Bronchial epithelial cell (primary cell): ENCODE measurements around the gene CDC20. TPM values are rescaled to one million over a fixed set of nuclear protein-coding genes. Genes with fewer than 3 reads are reported as not detected.

Experiments used
- DNase-seq: peaks from one replicate; pipeline ENCODE4 v3.0.0-alpha.2; 2010; ENCODE audit warnings: low read depth
- FAIRE-seq: peaks from 2 replicates; lab custom pipeline; 2011; peaks lifted over from hg19 to GRCh38; lab: Jason Lieb, UNC
- H3K27me3 ChIP-seq: 2 replicates; pipeline ENCODE4 v1.5.1; 2011; ENCODE audit warnings: low read length; ENCODE audit not compliant: control insufficient read depth, insufficient read depth
- H3K36me3 ChIP-seq: 2 replicates; pipeline ENCODE4 v1.5.1; 2011; ENCODE audit warnings: low read length; ENCODE audit not compliant: control insufficient read depth, insufficient read depth
- H3K4me3 ChIP-seq: 2 replicates; pipeline ENCODE4 v1.5.1; 2011; ENCODE audit warnings: mild to moderate bottlenecking, low read depth, low read length, control low read depth
- total RNA-seq: library from RNA; depleted of rRNA; stranded (reverse); fragments of >200 nt; gene quantifications from 2 replicates; pipeline ENCODE4 v1.2.1, GENCODE V29; 2014
- TF ChIP-seq, protein P1 (sequence below): IDR thresholded peaks from 2 replicates; pipeline ENCODE4 v1.5.1; 2011; ENCODE audit warnings: mild to moderate bottlenecking, moderate library complexity, low read length, control low read depth, inconsistent platforms; ENCODE audit not compliant: insufficient read depth, severe bottlenecking

Gene CDC20
- total RNA-seq, 1 donor from 2014 or later, result 2.6 TPM

DNA sequence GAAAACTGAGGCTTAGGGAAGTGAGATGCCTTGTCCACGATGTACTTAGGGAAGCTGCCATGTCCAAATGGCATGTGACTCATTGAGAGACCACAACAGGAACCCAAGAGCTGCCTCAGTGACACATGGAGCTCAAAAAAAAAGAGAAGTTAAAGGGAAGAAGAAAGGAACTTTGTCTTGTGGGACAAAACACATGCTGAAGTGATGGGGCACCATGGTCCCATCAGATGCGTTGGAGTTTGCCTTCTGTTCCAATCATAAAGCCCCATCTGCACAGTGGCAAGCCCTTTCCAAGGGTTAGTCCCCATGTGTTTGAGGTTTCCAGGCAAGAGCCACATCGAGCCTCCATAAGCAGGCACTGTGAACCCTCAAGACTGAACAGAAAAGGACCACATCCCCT, 22.8 kb downstream of the CDC20 start:
- FAIRE-seq, result no peak
- TF ChIP-seq, protein P1, sequence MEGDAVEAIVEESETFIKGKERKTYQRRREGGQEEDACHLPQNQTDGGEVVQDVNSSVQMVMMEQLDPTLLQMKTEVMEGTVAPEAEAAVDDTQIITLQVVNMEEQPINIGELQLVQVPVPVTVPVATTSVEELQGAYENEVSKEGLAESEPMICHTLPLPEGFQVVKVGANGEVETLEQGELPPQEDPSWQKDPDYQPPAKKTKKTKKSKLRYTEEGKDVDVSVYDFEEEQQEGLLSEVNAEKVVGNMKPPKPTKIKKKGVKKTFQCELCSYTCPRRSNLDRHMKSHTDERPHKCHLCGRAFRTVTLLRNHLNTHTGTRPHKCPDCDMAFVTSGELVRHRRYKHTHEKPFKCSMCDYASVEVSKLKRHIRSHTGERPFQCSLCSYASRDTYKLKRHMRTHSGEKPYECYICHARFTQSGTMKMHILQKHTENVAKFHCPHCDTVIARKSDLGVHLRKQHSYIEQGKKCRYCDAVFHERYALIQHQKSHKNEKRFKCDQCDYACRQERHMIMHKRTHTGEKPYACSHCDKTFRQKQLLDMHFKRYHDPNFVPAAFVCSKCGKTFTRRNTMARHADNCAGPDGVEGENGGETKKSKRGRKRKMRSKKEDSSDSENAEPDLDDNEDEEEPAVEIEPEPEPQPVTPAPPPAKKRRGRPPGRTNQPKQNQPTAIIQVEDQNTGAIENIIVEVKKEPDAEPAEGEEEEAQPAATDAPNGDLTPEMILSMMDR, result no peak

DNA sequence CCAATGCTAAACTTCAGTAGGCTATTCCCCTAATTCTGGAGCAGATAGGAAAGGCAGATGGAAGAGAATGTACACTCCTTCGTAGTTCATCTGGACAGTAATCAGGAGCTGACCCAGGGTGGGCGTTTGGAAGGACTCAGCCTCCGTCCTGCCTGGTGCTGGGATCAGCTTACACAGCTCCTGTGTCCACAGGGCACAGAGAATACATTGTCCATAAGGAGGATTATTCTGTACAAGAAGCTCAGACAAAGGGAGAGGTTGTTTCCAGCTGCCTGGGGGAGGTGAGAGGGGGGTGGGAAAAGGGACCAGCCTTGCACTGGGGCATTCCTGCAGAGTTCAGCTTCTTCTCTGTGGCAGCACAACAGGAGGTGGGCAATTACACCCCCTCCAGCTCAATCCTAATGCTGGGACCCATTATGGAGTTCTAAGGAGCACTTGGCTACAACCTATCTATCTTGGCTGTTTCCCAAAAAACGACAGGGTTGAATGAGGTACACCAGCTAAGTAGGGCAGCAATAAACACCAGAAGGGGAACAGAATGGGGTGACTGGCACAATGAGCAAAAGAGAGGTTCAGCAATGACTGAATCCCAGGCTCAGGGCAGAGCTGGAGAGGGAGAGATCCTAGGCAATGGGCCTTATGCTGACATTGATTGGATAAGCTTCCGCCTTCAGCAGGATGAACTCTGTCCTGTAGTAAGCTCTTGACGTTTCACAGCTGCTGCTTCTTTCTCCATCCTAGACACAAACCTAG, 23.4 kb downstream of the CDC20 start:
- FAIRE-seq (peak; percentile 64), DNase-seq (no peak)
- TF ChIP-seq, protein P1, result no peak
- no peak overlapping the region for H3K4me3 ChIP-seq
- peaks cover 28% of the 10 kb centered on the region for H3K36me3 ChIP-seq
- no peaks in the 10 kb centered on the region for H3K27me3 ChIP-seq

More for the DNA sequence above, 22.8 kb downstream of the CDC20 start:
- peaks cover 26% of the 10 kb centered on the region for H3K36me3 ChIP-seq
- no peak overlapping the region for H3K4me3 ChIP-seq
- no peaks in the 10 kb centered on the region for H3K27me3 ChIP-seq
- no peak for DNase-seq

DNA sequence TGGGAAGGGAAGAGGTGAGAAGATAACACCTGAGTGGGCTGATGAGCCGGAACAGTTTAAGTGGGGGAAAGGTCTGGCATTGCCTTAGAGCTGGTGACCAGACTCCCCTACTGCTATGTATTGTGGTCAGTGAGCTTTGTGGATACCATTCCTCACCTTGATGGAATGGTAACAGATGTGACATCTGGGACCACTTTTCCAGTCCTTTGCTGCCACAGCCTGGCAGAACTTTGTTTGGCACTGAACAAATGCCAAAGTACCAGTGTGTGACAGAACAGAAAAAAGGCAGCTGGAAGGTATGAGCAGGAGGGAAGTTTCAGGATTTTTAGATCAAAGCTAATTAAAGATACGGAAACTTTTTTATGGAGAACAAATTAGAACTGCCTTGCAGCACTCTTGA, 24.7 kb downstream of the CDC20 start:
- H3K4me3 ChIP-seq, result no peak overlapping the region
- peaks cover 28% of the 10 kb centered on the region for H3K36me3 ChIP-seq
- TF ChIP-seq, protein P1, result peak; percentile 15
- no peaks in the 10 kb centered on the region for H3K27me3 ChIP-seq
- FAIRE-seq (peak; percentile 86), DNase-seq (no peak)

DNA sequence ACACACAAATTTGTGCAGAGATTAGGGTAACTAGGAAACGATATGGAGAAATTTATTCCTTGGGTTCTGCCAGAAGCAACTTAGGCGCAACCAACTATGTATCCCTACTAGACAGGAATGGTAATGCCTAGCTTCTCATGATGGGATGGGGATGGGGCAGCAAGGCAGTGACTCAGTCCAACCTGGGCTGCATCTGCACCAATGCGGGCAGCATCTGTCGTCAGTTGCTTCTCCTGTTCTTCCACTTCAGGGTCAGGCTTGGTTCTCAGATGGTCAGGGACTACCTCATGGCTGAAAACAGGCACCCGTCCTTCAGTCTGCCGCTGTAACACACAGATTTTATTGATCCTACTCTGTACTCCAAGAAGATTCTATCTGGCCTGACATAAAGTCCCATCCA, 27.9 kb downstream of the CDC20 start:
- H3K4me3 ChIP-seq, result no peak overlapping the region
- H3K36me3 ChIP-seq, result peaks cover 26% of the 10 kb centered on the region
- TF ChIP-seq, protein P1, result no peak
- H3K27me3 ChIP-seq, result no peaks in the 10 kb centered on the region
- DNase-seq (no peak), FAIRE-seq (no peak)

DNA sequence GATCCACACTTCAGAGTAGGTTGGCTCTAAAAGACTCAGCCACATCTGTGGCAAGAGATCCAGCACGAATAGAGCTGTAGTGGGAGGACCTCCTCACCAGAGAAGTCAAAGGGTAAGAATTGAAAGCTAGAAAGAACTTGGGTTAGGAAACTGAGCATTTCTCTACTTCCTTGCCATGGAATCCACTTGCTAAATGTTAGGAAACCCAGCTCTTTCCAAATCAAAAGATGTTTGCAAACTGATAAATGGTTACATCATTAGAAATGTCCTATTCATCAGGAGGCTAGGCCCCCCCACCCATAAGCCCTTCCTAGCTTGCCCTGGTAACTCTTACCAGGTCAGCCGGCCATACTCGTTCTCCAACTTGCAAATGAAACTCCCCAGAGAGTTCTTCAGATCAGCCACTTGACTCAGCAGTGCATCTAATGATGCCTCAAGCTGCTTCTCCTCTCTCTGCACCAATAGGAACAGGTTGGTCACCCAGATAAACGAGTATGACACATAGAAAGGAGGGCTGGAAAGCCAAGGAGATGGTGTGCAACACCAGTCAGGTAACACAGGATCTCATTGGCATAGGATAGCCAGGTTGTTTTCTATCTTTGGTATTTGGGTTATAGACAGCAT, 29.3 kb downstream of the CDC20 start:
- H3K36me3 ChIP-seq, result peaks cover 21% of the 10 kb centered on the region
- FAIRE-seq (no peak), DNase-seq (peak; percentile 71)
- TF ChIP-seq, protein P1, result no peak
- H3K27me3 ChIP-seq, result no peaks in the 10 kb centered on the region
- H3K4me3 ChIP-seq, result no peak overlapping the region
